Measurements from ENCODE around the gene KLHL18.

- TF ChIP-seq CTCF (IDR thresholded peaks at IDR 0.05) (no peak), POLR2A (IDR thresholded peaks at IDR 0.05; ENCODE audit: low read depth) (no peak)
These were observed 22.1 kb upstream of the KLHL18 start for GRCh38 chr3:47260605-47261004.

Data from esophagus muscularis mucosa (tissue), 3 donors.